ENCODE data around the gene MYPOP. TPM values are rescaled to one million over a fixed set of nuclear protein-coding genes. Genes with fewer than 3 reads are reported as not detected.

MYPOP gene
- total RNA-seq, 4 donors from 2014 or later, result 3.6 to 9.0 (median 5.5) TPM

- peaks cover 0 to 11% of the 10 kb centered on the region in 2 donors for H3K27me3 ChIP-seq
- DNase-seq (ENCODE audit: low spot score in 2 of 2), result no peak
- 66 to 82% methylated on average over 4 of the region's 4 CpGs for WGBS, 2 donors
These were observed 16.3 kb upstream of the MYPOP start for GRCh38 chr19:45918721-45919120.

DNA sequence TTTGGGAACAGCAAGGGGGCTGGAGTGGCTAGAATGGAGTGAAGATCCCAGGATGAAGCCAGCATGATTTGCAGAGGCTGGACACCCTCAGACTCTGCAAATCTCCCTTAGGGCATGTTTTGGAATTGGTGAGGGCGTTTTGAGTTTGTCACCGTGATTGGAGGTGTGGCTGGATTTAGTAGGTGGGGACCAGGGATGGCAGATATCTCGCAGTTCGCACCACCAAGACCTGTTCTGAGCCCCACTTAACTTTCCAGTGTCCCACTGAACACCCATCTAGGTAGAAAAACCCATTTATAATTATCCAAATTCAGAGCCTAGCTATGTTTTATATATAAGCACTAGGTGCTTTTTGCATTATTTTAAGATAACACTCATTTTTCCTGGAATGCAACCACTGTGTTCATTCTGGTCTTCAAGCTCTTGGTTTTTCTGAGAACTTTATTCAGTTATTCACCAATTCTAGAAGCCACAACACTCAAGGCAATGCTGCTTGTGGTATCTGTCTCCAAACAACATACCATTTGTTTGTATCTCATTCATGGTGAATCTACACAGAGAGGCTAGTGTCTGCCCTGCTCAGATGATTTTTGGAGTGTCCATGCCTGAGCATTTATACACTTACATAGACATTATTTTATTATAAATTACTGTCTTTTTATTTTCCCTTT lies 15.1 kb upstream of the MYPOP start:
- no peak for TF ChIP-seq CTCF (IDR thresholded peaks at IDR 0.05)
- no peak for TF ChIP-seq EP300 (IDR thresholded peaks at IDR 0.05)
- no peak for TF ChIP-seq POLR2A (IDR thresholded peaks at IDR 0.05)
- no peak overlapping the region for H3K27ac ChIP-seq
- DNase-seq (ENCODE audit: low spot score in 2 of 2), result no peak
- 45 to 56% methylated on average over 4 of the region's 4 CpGs for WGBS, 2 donors
- H3K4me3 ChIP-seq, result no peak overlapping the region
- H3K27me3 ChIP-seq, result peaks cover 0 to 16% of the 10 kb centered on the region in 2 donors
- H3K36me3 ChIP-seq, result no peaks in the 10 kb centered on the region
- no peaks in the 10 kb centered on the region for H3K9me3 ChIP-seq
- H3K4me1 ChIP-seq, result peaks cover 0 to 4% (median 0%) of the 10 kb centered on the region in 4 donors

More at GRCh38 chr19:45918721-45919120, 16.3 kb upstream of the MYPOP start:
- H3K36me3 ChIP-seq, result no peaks in the 10 kb centered on the region
- H3K27ac ChIP-seq, result no peak overlapping the region
- H3K9me3 ChIP-seq, result no peaks in the 10 kb centered on the region
- peaks cover 0 to 4% (median 0%) of the 10 kb centered on the region in 4 donors for H3K4me1 ChIP-seq
- H3K4me3 ChIP-seq, result no peak overlapping the region
- TF ChIP-seq EP300 (IDR thresholded peaks at IDR 0.05), result no peak
- TF ChIP-seq CTCF (IDR thresholded peaks at IDR 0.05), result no peak
- no peak for TF ChIP-seq POLR2A (IDR thresholded peaks at IDR 0.05)

DNA sequence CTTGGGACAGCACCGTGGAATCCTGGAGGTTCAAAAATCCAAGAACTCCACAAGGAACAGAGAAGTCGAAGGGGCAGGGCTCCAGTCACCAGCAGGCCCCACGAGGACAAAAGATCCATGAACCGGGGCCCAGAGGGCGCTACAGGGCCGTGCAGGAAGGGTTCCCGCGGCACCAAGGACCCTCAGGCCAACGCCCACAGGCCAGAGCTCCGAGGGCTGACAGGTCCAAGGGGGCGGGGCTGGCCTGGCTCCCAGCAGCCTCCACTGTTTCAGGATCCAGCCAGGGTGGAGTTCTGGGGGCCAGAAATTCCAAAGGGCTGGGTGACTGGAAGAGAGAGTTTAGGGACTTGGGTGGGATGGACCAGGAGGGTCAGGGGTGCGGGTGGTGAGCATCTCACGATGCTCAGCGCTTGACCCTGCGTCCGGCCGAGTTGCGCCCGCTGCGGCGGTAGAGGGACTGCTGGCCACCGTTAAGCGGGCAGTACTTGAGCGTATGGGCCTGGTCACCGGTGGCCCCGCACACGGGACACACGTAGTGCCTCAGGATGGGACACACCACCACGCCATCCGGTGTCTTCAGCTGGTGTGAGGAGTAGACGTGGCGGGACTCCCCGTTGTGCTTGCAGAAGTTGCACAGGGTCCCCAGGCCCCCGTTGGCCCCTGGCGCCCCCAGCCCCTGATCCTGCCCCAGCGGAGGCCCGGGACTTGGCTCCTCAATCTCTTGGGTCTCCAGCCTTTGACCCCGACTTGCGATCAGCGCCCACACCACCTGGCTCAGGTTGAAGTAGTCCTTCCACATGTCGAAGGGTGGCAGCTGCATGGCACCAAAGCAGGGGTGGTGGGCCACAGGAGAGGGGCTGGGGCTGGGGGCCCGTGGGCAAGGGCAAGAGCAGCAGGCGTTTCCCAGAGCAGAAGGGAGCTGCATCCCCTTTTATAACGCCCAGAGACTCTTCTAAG lies 11.7 kb upstream of the MYPOP start, which contains the start of gene NANOS2:
NANOS2 (minus strand) TSS at position 905 of the 957 bp plus-strand sequence; CDS start at position 820, 85 bp downstream.
- DNase-seq (ENCODE audit: low spot score in 2 of 2), result no peak
- 47 to 60% methylated on average over 37 to 40 of the region's 44 CpGs for WGBS, 2 donors
- H3K27me3 ChIP-seq, result peaks cover 0 to 16% of the 10 kb centered on the region in 2 donors
- H3K36me3 ChIP-seq, result no peaks in the 10 kb centered on the region
- H3K27ac ChIP-seq, result no peak within 1 kb of the TSS
- TF ChIP-seq EP300 (IDR thresholded peaks at IDR 0.05) (no peak), POLR2A (IDR thresholded peaks at IDR 0.05) (no peak), CTCF (IDR thresholded peaks at IDR 0.05) (no peak)
- no peak within 1 kb of the TSS for H3K4me3 ChIP-seq
- no peaks in the 10 kb centered on the region for H3K9me3 ChIP-seq
- no peaks in the 10 kb centered on the region for H3K4me1 ChIP-seq

GRCh38 chr19:45911291-45911690 lies 8.9 kb upstream of the MYPOP start:
- WGBS, 2 donors, result 78 to 81% methylated on average over 8 of the region's 8 CpGs
- no peak for DNase-seq (ENCODE audit: low spot score in 2 of 2)
- Histone ChIP-seq H3K27ac (no peak overlapping the region), H3K9me3 (no peaks in the 10 kb centered on the region), H3K27me3 (peaks cover 0 to 16% of the 10 kb centered on the region in 2 donors), H3K4me1 (no peaks in the 10 kb centered on the region), H3K36me3 (no peaks in the 10 kb centered on the region), H3K4me3 (no peak overlapping the region)
- TF ChIP-seq EP300 (IDR thresholded peaks at IDR 0.05) (no peak), POLR2A (IDR thresholded peaks at IDR 0.05) (no peak), CTCF (IDR thresholded peaks at IDR 0.05) (no peak)

Data from tibial nerve (tissue), 4 donors.